ENCODE measurements around the gene DRD1. TPM values are rescaled to one million over a fixed set of nuclear protein-coding genes. Genes with fewer than 3 reads are reported as not detected.

The DRD1 gene
- total and polyA plus RNA-seq, 2 of the 4 experiments (the other 2 are of a cell fraction), result 0.18 to 0.19 TPM

DNA sequence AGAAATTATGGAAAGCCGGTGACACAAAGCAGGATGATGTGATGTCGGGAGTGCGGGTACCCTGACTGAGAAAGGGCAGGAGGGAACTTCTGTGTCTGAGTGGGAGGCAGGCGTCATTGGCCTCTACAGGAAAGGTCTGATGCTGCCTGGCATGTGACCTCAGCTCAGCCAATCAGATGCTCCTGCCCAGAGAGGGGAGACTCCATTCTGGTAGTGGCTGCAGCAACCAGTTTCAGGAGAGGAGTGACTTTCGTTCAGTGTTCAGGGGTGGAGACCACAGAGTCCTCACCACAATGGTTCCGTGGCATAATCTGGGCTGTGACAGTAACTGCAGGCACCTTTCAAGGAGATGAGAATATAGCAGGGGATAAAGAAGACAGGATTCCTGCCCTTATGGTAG, 27.6 kb upstream of the DRD1 start:
- Histone ChIP-seq H3K4me1 (ENCODE audit: control insufficient read depth, insufficient read depth, low read length) (peaks cover 2% of the 10 kb centered on the region; the same call in 1 of the 2 replicates), H3K27me3 (ENCODE audit: control insufficient read depth, insufficient read depth, low read length) (peaks cover 8% of the 10 kb centered on the region), H4K91ac (ENCODE audit: insufficient read depth, low read depth, low read length) (no peak overlapping the region), H3K9ac (ENCODE audit: low read depth, low read length) (no peak overlapping the region), H3K14ac (replicated peaks; ENCODE audit: low read depth, low read length) (no peak overlapping the region), H4K5ac (ENCODE audit: low read depth, low read length) (no peak overlapping the region), H3K79me1 (ENCODE audit: low read depth in 1 of 2, low read length in 2 of 2) (no peaks in the 10 kb centered on the region), H4K8ac (ENCODE audit: low read depth in 2 of 2, low read length in 2 of 2) (no peak overlapping the region), H3K56ac (ENCODE audit: extremely low read depth, insufficient read depth, low read length) (no peak overlapping the region), H2BK15ac (ENCODE audit: low read depth, low read length) (no peak overlapping the region), H2AK9ac (replicated peaks; ENCODE audit: low read depth, low read length, poor library complexity) (no peak overlapping the region), H2AK5ac (ENCODE audit: low read depth, low read length) (no peak overlapping the region), H3K4me3 (ENCODE audit: insufficient read depth, low read depth, low read length) (no peak overlapping the region), H2AFZ (replicated peaks; ENCODE audit: low read length, poor library complexity) (no peak overlapping the region), H3K4ac (ENCODE audit: low read depth, low read length) (no peak overlapping the region), H3K27ac (ENCODE audit: insufficient read depth, low read length) (no peak overlapping the region), H3K36me3 (ENCODE audit: control insufficient read depth, insufficient read depth, low read length) (no peaks in the 10 kb centered on the region), H4K20me1 (ENCODE audit: insufficient read depth, low read length) (no peaks in the 10 kb centered on the region), H3K23ac (ENCODE audit: low read depth, low read length) (no peak overlapping the region), H2BK20ac (ENCODE audit: low read depth, low read length) (no peak overlapping the region), H2BK120ac (ENCODE audit: low read depth, low read length) (no peak overlapping the region), H3K18ac (ENCODE audit: low read depth, low read length) (no peak overlapping the region), H3K4me2 (ENCODE audit: low read depth, low read length) (no peak overlapping the region), H2BK5ac (ENCODE audit: low read depth, low read length, poor library complexity, severe bottlenecking) (no peak overlapping the region), H3K9me1 (ENCODE audit: insufficient read depth, low read length) (no peaks in the 10 kb centered on the region), H3K9me3 (ENCODE audit: control insufficient read depth, insufficient read depth, low read length) (no peaks in the 10 kb centered on the region)
- no TSS peak for BruUV-seq (replicated peaks)
- dilution Hi-C loops (cut with HindIII; ENCODE audit: low sequenced_read_pairs, unreplicated experiment), result no loop called here
- intact Hi-C loops (cut with micrococcal nuclease), result no loop called here
- no peak for TF ChIP-seq MAFK (IDR thresholded peaks at IDR 0.05; ENCODE audit: low read depth, low read length)
- TF ChIP-seq POLR2A (IDR thresholded peaks at IDR 0.05; ENCODE audit: low read depth, low read length), result no peak
- no peak for TF ChIP-seq BHLHE40 (IDR thresholded peaks at IDR 0.05; ENCODE audit: low read depth, low read length)
- no peak for TF ChIP-seq MXI1 (IDR thresholded peaks at IDR 0.05; ENCODE audit: borderline replicate concordance, low read depth, low read length)
- no peak for TF ChIP-seq RCOR1 (IDR thresholded peaks at IDR 0.05; ENCODE audit: insufficient replicate concordance, low read length)
- no peak for TF ChIP-seq RFX5 (IDR thresholded peaks at IDR 0.05; ENCODE audit: low read depth, low read length)
- no peak for TF ChIP-seq MAZ (IDR thresholded peaks at IDR 0.05; ENCODE audit: borderline replicate concordance, low read depth, low read length)
- TF ChIP-seq, protein P1, sequence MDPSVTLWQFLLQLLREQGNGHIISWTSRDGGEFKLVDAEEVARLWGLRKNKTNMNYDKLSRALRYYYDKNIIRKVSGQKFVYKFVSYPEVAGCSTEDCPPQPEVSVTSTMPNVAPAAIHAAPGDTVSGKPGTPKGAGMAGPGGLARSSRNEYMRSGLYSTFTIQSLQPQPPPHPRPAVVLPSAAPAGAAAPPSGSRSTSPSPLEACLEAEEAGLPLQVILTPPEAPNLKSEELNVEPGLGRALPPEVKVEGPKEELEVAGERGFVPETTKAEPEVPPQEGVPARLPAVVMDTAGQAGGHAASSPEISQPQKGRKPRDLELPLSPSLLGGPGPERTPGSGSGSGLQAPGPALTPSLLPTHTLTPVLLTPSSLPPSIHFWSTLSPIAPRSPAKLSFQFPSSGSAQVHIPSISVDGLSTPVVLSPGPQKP (IDR thresholded peaks at IDR 0.05; ENCODE audit: borderline replicate concordance, low read depth, low read length), result no peak
- no peak for TF ChIP-seq NFE2L2 (IDR thresholded peaks at IDR 0.05; ENCODE audit: low read depth, low read length)
- TF ChIP-seq FOS (IDR thresholded peaks at IDR 0.05; ENCODE audit: low read depth, low read length), result no peak
- no peak for TF ChIP-seq SMC3 (IDR thresholded peaks at IDR 0.05; ENCODE audit: low read depth, low read length)
- no peak for TF ChIP-seq CHD1 (IDR thresholded peaks at IDR 0.05; ENCODE audit: low read depth, low read length)
- TF ChIP-seq RAD21 (IDR thresholded peaks at IDR 0.05; ENCODE audit: low read length), result no peak
- no peak for TF ChIP-seq CEBPB (IDR thresholded peaks at IDR 0.05; ENCODE audit: low read depth, low read length)
- ChIA-PET POLR2A (ENCODE audit: unreplicated experiment) (no interaction called here), CTCF (no interaction called here)
- in situ Hi-C loops (cut with MboI; ENCODE audit: low sequenced_read_pairs), result no loop called here
- ATAC-seq (ENCODE audit: low read depth) (no peak), DNase-seq (no peak)
- 79% methylated on average over 4 of the region's 6 CpGs; no CpG with 5 or more reads in 1 of the 2 experiments for WGBS, 2 experiments (ENCODE audit: extremely low coverage in 2 of 2, insufficient read length in 1 of 2)

All from IMR-90 (cell line).